HG03060 (cell line): Measurements from ENCODE around the gene ANKRD16.

Experiments used
- ATAC-seq: cut with Tn5 transposase; IDR thresholded peaks from one replicate; pipeline ENCODE4 v1.9.1; 2021; ENCODE audit warnings: low read depth, moderate number of reproducible peaks; ENCODE audit not compliant: unreplicated experiment

Gene ANKRD16

GRCh38 chr10:5812283-5813090 lies 77.2 kb downstream of the ANKRD16 start:
- no peak for ATAC-seq
